Measurements from ENCODE around the gene SLC8A2.

DNA sequence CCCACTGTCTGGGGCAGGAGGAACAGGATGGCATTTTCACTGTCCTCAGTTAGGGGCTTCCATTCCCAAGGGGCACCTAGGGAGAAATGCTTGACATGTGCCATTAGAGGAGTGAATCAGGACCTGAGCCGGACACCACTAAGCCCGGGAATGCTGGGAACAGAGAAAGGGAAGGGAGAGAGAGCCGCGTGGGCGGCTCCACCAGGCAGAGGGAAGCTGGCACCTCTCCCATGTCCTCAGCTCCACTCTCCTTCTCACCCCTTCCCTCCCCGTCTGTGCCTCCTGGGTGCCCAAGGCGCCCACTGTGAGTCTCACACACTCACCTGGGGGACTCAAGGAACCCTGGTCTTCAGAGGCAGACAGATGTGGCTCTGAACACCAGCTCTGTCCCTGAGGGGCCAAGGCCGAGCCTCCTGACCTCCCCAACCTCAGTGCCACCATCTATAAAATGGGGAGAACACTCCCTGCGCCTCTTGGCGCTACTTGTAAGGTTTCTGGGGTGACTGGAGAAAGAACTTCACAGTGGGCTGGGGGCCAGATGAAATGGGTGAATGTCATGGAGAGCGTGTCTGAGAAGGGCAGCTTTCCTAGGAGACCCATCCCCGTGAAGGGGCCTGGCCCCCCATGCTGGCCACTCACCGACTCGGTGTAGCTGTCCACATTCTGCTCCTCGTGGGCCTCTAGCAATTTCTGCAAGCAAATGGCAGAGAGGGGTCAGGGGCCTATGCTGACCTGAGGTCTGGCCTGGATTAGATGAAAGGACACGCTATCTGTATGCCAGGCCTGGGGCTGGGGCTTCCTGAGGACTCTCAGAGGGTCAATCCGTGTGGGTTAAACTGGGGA is 17.6 kb upstream of the SLC8A2 start:
- TF ChIP-seq CTCF (conservative IDR thresholded peaks at IDR 0.05; ENCODE audit: low read depth in 2 of 2) (no peak), POLR2AphosphoS5 (IDR thresholded peaks at IDR 0.05; ENCODE audit: low read depth) (no peak), EZH2 (IDR thresholded peaks at IDR 0.05; ENCODE audit: low read depth, unreplicated experiment) (no peak), REST (IDR thresholded peaks at IDR 0.05; ENCODE audit: unreplicated experiment) (no peak), EZH2phosphoT487 (IDR thresholded peaks at IDR 0.05; ENCODE audit: unreplicated experiment) (no peak), ZNF114 (CRISPR knock-in tag; IDR thresholded peaks at IDR 0.05) (no peak), JUNB (IDR thresholded peaks at IDR 0.05; ENCODE audit: unreplicated experiment) (no peak)
- TF ChIP-seq, protein P1, sequence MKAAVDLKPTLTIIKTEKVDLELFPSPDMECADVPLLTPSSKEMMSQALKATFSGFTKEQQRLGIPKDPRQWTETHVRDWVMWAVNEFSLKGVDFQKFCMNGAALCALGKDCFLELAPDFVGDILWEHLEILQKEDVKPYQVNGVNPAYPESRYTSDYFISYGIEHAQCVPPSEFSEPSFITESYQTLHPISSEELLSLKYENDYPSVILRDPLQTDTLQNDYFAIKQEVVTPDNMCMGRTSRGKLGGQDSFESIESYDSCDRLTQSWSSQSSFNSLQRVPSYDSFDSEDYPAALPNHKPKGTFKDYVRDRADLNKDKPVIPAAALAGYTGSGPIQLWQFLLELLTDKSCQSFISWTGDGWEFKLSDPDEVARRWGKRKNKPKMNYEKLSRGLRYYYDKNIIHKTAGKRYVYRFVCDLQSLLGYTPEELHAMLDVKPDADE (IDR thresholded peaks at IDR 0.05) = no peak
